T-helper 1 cell treated with Interleukin-12 subunit alpha and Interleukin-12 subunit beta and Interleukin-4 antibody, amounts not matched to agents 30 μg/mL and 1 μg/mL, for 36 hours (primary cell): Measurements from ENCODE around the gene GPATCH1.
"Not testable (repeated sequence)": the region's sequence is repeated elsewhere in the genome, so short reads cannot be mapped to it uniquely, and the experiment has no call there.

Experiments
- H3K27ac Mint-ChIP-seq: one replicate; pipeline ENCODE4 v1.8.0; 2021; ENCODE audit warnings: mild to moderate bottlenecking, mixed read lengths
- H3K27me3 Mint-ChIP-seq: one replicate; pipeline ENCODE4 v1.8.0; 2021; ENCODE audit warnings: low read depth, mixed read lengths
- H3K36me3 Mint-ChIP-seq: one replicate; pipeline ENCODE4 v1.8.0; 2021; ENCODE audit warnings: low read depth, mixed read lengths
- H3K4me1 Mint-ChIP-seq: one replicate; pipeline ENCODE4 v1.8.0; 2021; ENCODE audit warnings: low read depth, mixed read lengths
- H3K4me3 Mint-ChIP-seq: one replicate; pipeline ENCODE4 v1.8.0; 2021; ENCODE audit warnings: mild to moderate bottlenecking, moderate library complexity, mixed read lengths
- H3K9me3 Mint-ChIP-seq: one replicate; pipeline ENCODE4 v1.8.0; 2021; ENCODE audit warnings: mixed read lengths

The GPATCH1 gene

GRCh38 chr19:33150852-33151518 lies 70.0 kb downstream of the GPATCH1 start:
- Mint-ChIP-seq H3K9me3 (no peaks in the 10 kb centered on the region), H3K4me1 (no peaks in the 10 kb centered on the region), H3K4me3 (no peak overlapping the region), H3K27me3 (no peaks in the 10 kb centered on the region), H3K27ac (no peak overlapping the region), H3K36me3 (no peaks in the 10 kb centered on the region)

GRCh38 chr19:33152176-33152575 lies 71.2 kb downstream of the GPATCH1 start:
- H3K27ac Mint-ChIP-seq: no peak overlapping the region
- H3K4me1 Mint-ChIP-seq: no peaks in the 10 kb centered on the region
- H3K36me3 Mint-ChIP-seq: no peaks in the 10 kb centered on the region
- no peaks in the 10 kb centered on the region for H3K9me3 Mint-ChIP-seq
- H3K4me3 Mint-ChIP-seq: no peak overlapping the region
- no peaks in the 10 kb centered on the region for H3K27me3 Mint-ChIP-seq

- H3K4me1 Mint-ChIP-seq, H3K9me3 Mint-ChIP-seq, H3K27me3 Mint-ChIP-seq, H3K27ac Mint-ChIP-seq, H3K4me3 Mint-ChIP-seq, H3K36me3 Mint-ChIP-seq: not testable (repeated sequence)
Observed at GRCh38 chr19:33152625-33153024, 71.6 kb downstream of the GPATCH1 start.

- H3K27me3 Mint-ChIP-seq, H3K27ac Mint-ChIP-seq, H3K36me3 Mint-ChIP-seq, H3K4me3 Mint-ChIP-seq, H3K9me3 Mint-ChIP-seq: not testable (repeated sequence)
- peaks cover 11% of the 10 kb centered on the region for H3K4me1 Mint-ChIP-seq
Observed at GRCh38 chr19:33154313-33154712, 73.3 kb downstream of the GPATCH1 start.

- H3K4me3 Mint-ChIP-seq: no peak overlapping the region
- H3K36me3 Mint-ChIP-seq: no peaks in the 10 kb centered on the region
- H3K4me1 Mint-ChIP-seq: peaks cover 24% of the 10 kb centered on the region
- H3K9me3 Mint-ChIP-seq: no peaks in the 10 kb centered on the region
- no peaks in the 10 kb centered on the region for H3K27me3 Mint-ChIP-seq
- H3K27ac Mint-ChIP-seq: no peak overlapping the region
Observed at GRCh38 chr19:33156334-33156733, 75.4 kb downstream of the GPATCH1 start.

GRCh38 chr19:33157906-33158305 lies 76.9 kb downstream of the GPATCH1 start:
- H3K27ac Mint-ChIP-seq: peak overlapping the region; percentile 32
- no peaks in the 10 kb centered on the region for H3K9me3 Mint-ChIP-seq
- no peaks in the 10 kb centered on the region for H3K36me3 Mint-ChIP-seq
- H3K27me3 Mint-ChIP-seq: no peaks in the 10 kb centered on the region
- no peak overlapping the region for H3K4me3 Mint-ChIP-seq
- H3K4me1 Mint-ChIP-seq: peaks cover 28% of the 10 kb centered on the region

- no peak overlapping the region for H3K4me3 Mint-ChIP-seq
Observed at GRCh38 chr19:33158365-33158764, 77.4 kb downstream of the GPATCH1 start.

GRCh38 chr19:33159149-33159548 lies 78.2 kb downstream of the GPATCH1 start:
- no peak overlapping the region for H3K27ac Mint-ChIP-seq
- no peaks in the 10 kb centered on the region for H3K36me3 Mint-ChIP-seq
- no peak overlapping the region for H3K4me3 Mint-ChIP-seq
- no peaks in the 10 kb centered on the region for H3K27me3 Mint-ChIP-seq
- H3K9me3 Mint-ChIP-seq: no peaks in the 10 kb centered on the region
- peaks cover 28% of the 10 kb centered on the region for H3K4me1 Mint-ChIP-seq

More at GRCh38 chr19:33158365-33158764, 77.4 kb downstream of the GPATCH1 start:
- no peaks in the 10 kb centered on the region for H3K36me3 Mint-ChIP-seq
- peak overlapping the region; percentile 32 for H3K27ac Mint-ChIP-seq
- no peaks in the 10 kb centered on the region for H3K9me3 Mint-ChIP-seq
- peaks cover 28% of the 10 kb centered on the region for H3K4me1 Mint-ChIP-seq
- no peaks in the 10 kb centered on the region for H3K27me3 Mint-ChIP-seq

GRCh38 chr19:33159893-33160292 lies 78.9 kb downstream of the GPATCH1 start:
- H3K9me3 Mint-ChIP-seq: no peaks in the 10 kb centered on the region
- H3K27ac Mint-ChIP-seq: peak overlapping the region; percentile 16
- no peaks in the 10 kb centered on the region for H3K36me3 Mint-ChIP-seq
- H3K4me3 Mint-ChIP-seq: no peak overlapping the region
- no peaks in the 10 kb centered on the region for H3K27me3 Mint-ChIP-seq
- H3K4me1 Mint-ChIP-seq: peaks cover 28% of the 10 kb centered on the region

- no peak overlapping the region for H3K4me3 Mint-ChIP-seq
- no peaks in the 10 kb centered on the region for H3K9me3 Mint-ChIP-seq
- peak overlapping the region; percentile 63 for H3K27ac Mint-ChIP-seq
- peaks cover 28% of the 10 kb centered on the region for H3K4me1 Mint-ChIP-seq
- no peaks in the 10 kb centered on the region for H3K36me3 Mint-ChIP-seq
- H3K27me3 Mint-ChIP-seq: no peaks in the 10 kb centered on the region
Observed at GRCh38 chr19:33161201-33161600, 80.2 kb downstream of the GPATCH1 start.

- peaks cover 4% of the 10 kb centered on the region for H3K36me3 Mint-ChIP-seq
- peaks cover 11% of the 10 kb centered on the region for H3K9me3 Mint-ChIP-seq
- no peak overlapping the region for H3K27ac Mint-ChIP-seq
- H3K27me3 Mint-ChIP-seq: peaks cover 1% of the 10 kb centered on the region
- H3K4me1 Mint-ChIP-seq: peaks cover 22% of the 10 kb centered on the region
- no peak overlapping the region for H3K4me3 Mint-ChIP-seq
Observed at GRCh38 chr19:33163481-33163880, 82.5 kb downstream of the GPATCH1 start.

- H3K4me3 Mint-ChIP-seq, H3K27ac Mint-ChIP-seq, H3K27me3 Mint-ChIP-seq, H3K36me3 Mint-ChIP-seq: not testable (repeated sequence)
- peaks cover 12% of the 10 kb centered on the region for H3K4me1 Mint-ChIP-seq
- peaks cover 18% of the 10 kb centered on the region for H3K9me3 Mint-ChIP-seq
Observed at GRCh38 chr19:33166037-33166436, 85.1 kb downstream of the GPATCH1 start.

- peaks cover 5% of the 10 kb centered on the region for H3K4me1 Mint-ChIP-seq
- peaks cover 7% of the 10 kb centered on the region for H3K27me3 Mint-ChIP-seq
- no peak overlapping the region for H3K4me3 Mint-ChIP-seq
- H3K9me3 Mint-ChIP-seq: peaks cover 18% of the 10 kb centered on the region
- no peak overlapping the region for H3K27ac Mint-ChIP-seq
- peaks cover 6% of the 10 kb centered on the region for H3K36me3 Mint-ChIP-seq
Observed at GRCh38 chr19:33167438-33167837, 86.5 kb downstream of the GPATCH1 start.

- Mint-ChIP-seq H3K4me1 (peaks cover 7% of the 10 kb centered on the region), H3K9me3 (peaks cover 18% of the 10 kb centered on the region), H3K27ac (no peak overlapping the region), H3K36me3 (peaks cover 7% of the 10 kb centered on the region), H3K4me3 (no peak overlapping the region), H3K27me3 (peaks cover 7% of the 10 kb centered on the region)
Observed at GRCh38 chr19:33168528-33168927, 87.5 kb downstream of the GPATCH1 start.

GRCh38 chr19:33171222-33171795 lies 90.3 kb downstream of the GPATCH1 start:
- Mint-ChIP-seq H3K27ac (no peak overlapping the region), H3K4me1 (peaks cover 14% of the 10 kb centered on the region), H3K36me3 (peaks cover 7% of the 10 kb centered on the region), H3K9me3 (peaks cover 18% of the 10 kb centered on the region), H3K4me3 (no peak overlapping the region), H3K27me3 (peaks cover 7% of the 10 kb centered on the region)
